ENCODE measurements around the gene BACE1. TPM values are rescaled to one million over a fixed set of nuclear protein-coding genes. Genes with fewer than 3 reads are reported as not detected.
"Not testable (repeated sequence)": the region's sequence is repeated elsewhere in the genome, so short reads cannot be mapped to it uniquely, and the experiment has no call there.

Gene BACE1
- total RNA-seq, 1 donor from 2014 or later: 8.7 TPM

DNA sequence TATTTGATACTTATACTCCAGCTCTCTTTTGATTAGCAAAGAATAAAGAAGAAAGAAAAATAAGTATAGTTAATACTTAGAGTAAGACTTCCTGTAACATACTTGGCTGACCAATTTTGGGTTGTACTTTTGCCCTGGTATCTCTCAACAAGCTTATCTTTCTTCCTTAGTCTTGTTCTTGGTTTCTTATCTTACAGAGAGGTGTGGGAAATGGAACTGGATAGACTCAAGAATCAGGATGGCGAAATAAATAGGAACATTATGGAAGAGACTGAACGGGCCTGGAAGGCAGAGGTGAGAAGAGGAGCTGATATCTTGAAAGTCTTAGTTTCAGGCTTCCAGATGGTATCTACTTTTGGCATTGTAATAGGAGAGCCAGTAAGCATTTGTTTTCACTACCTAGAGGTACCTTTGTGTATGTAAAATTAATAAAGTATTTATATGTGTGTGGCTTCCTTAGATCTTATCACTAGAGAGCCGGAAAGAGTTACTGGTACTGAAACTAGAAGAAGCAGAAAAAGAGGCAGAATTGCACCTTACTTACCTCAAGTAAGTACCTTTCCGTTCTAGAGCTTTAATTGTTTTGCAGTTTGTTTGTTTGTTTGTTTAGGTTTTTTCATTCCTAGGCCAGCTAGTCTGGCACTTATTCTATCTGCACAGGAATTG is 36.2 kb downstream of the BACE1 start:
- DNase-seq (ENCODE audit: low read depth): no peak
- TF ChIP-seq CTCF (conservative IDR thresholded peaks at IDR 0.05; ENCODE audit: low read depth, low read length): no peak
- H3K4me3 ChIP-seq (ENCODE audit: low read depth, low read length): no peak overlapping the region

- TF ChIP-seq CTCF (conservative IDR thresholded peaks at IDR 0.05; ENCODE audit: low read depth, low read length): no peak
- no peak for DNase-seq (ENCODE audit: low read depth)
- H3K4me3 ChIP-seq (ENCODE audit: low read depth, low read length): no peak overlapping the region
Measured at GRCh38 chr11:117278347-117278746, 37.7 kb downstream of the BACE1 start.

DNA sequence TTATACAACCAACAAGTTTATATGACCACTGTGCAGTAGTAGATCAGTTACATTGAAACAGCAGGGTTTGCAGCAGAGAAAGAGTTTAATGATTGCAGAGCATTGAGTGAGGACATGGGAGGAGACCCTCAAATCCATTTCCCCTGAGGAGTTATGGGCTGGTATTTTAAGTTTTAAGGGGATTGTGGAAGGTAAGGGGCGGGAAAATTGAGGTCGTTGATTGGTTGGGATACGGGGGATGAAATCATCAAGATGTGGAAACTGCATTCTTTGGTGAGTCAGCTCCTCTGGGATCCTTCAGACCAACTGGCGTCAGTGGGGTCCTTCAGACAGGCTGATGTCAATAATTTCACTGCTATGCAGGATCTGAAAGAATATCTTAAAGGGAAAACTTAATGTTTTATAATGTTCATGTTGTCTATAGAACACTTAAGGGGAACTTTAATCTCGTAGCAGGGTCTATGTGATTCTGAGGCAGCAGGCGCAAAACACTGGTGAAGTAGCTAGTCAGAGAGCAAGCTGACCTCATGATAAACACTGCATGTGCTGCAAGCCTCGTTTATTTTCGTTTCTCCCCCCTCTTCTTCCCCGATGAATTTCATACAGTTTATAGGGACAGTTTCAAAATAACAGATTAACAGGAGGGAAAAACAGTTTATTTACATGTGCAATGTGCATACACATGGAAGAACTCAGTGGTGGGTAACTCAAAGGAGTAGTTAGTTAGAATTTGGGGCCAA is 42.3 kb downstream of the BACE1 start:
- H3K4me3 ChIP-seq (ENCODE audit: low read depth, low read length): no peak overlapping the region
- DNase-seq (ENCODE audit: low read depth): no peak

GRCh38 chr11:117272175-117272574 is 43.9 kb downstream of the BACE1 start:
- not testable (repeated sequence) for DNase-seq (ENCODE audit: low read depth); H3K4me3 ChIP-seq (ENCODE audit: low read depth, low read length)

More for the DNA sequence above, 42.3 kb downstream of the BACE1 start:
- no peak for TF ChIP-seq CTCF (conservative IDR thresholded peaks at IDR 0.05; ENCODE audit: low read depth, low read length)

DNA sequence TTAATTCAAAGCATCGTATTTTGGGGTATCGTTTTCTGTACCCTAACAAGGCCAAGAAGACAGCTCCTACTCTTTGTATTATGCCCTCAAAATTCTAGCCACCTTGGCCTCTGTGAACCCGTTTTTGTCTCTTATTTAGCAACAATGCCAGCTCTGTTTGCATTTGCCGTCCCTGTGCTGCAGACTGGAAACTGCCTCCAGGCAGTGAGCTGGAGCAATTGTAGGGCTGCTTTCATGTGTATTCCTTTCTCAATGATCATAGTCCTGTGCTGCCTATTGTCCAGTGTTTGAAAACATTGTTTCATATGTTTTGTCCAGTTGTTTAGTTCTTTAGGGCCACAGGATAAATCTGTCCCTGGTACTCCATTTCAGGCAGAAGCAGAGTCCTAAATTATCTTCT is 44.8 kb downstream of the BACE1 start:
- no peak for DNase-seq (ENCODE audit: low read depth)
- no peak overlapping the region for H3K4me3 ChIP-seq (ENCODE audit: low read depth, low read length)
- no peak for TF ChIP-seq CTCF (conservative IDR thresholded peaks at IDR 0.05; ENCODE audit: low read depth, low read length)

DNA sequence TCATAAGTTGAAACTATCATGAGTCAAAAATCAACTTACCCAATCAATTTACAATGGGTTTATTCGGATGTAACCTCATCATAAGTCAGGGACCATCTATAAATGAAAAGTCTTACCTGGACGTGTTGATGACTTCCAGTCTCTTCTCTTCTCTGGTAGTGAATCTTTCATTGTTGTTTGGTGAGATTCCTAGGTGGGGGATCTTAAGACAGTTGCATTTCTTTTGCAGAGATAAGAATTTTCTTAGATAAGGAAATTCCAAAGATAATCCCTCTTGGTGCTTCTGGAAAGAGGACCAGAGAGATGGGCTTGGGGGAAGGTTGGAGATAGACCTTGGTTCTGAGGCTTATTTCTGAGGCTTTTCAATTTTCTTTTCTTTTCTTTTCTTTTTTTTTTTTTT is 46.2 kb downstream of the BACE1 start:
- no peak for TF ChIP-seq CTCF (conservative IDR thresholded peaks at IDR 0.05; ENCODE audit: low read depth, low read length)
- no peak overlapping the region for H3K4me3 ChIP-seq (ENCODE audit: low read depth, low read length)
- no peak for DNase-seq (ENCODE audit: low read depth)

DNA sequence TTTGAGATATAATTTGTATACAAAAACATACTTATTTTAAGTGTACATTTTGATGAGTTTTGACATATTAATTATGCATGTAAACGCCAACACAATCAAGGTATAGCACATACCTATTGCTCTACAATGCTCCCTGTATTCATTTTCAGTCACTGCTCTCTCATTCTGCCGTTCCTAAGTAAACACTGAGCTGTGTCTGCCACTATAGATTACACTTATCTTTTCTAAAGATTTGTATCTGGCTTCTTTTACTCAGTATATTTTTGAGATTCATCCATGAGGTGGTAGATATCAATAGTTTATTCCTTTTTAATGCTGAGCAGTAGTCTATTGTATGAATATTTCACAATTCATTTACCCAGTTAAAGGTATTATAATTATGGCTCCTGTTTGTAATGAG is 50.3 kb downstream of the BACE1 start:
- TF ChIP-seq CTCF (conservative IDR thresholded peaks at IDR 0.05; ENCODE audit: low read depth, low read length): no peak
- DNase-seq (ENCODE audit: low read depth): no peak
- H3K4me3 ChIP-seq (ENCODE audit: low read depth, low read length): no peak overlapping the region

GRCh38 chr11:117264624-117265323 is 51.3 kb downstream of the BACE1 start:
- H3K4me3 ChIP-seq (ENCODE audit: low read depth, low read length); DNase-seq (ENCODE audit: low read depth): not testable (repeated sequence)

All from epithelial cell of proximal tubule (primary cell).